GM18873 (cell line): ENCODE measurements around the gene OR52J3.
"Not testable (repeated sequence)": the region's sequence is repeated elsewhere in the genome, so short reads cannot be mapped to it uniquely, and the experiment has no call there.

Experiments
- ATAC-seq: cut with Tn5 transposase; IDR thresholded peaks from one replicate; pipeline ENCODE4 v1.9.1; 2021; ENCODE audit warnings: mild to moderate bottlenecking, moderate library complexity, moderate number of reproducible peaks; ENCODE audit not compliant: unreplicated experiment, low FRiP score

OR52J3 gene

DNA sequence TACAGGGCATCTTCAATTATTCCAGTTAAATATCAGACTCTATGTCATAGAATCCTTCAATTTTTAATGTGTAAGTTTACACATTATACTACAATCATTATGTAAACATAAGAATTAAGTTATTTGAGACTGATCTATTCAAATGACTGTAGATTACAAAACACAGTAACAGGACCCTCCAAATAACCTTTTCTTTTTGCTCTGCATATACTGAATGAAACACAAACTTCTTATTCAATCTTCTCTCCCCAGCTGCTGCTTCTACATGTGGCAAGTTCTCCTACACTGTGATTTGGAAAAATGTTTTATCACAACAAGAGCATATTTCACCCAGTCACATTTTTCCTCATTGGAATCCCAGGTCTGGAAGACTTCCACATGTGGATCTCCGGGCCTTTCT, at the start of gene OR52J3:
TSS of gene OR52J3 (plus strand) at position 301 of the 400 bp plus-strand sequence. CDS start at position 301, 0 bp downstream.
- ATAC-seq, result no peak

- ATAC-seq, result no peak
These were observed 41.7 kb upstream of the OR52J3 start for GRCh38 chr11:5004424-5005274.

- ATAC-seq, result no peak
These were observed 38.8 kb upstream of the OR52J3 start for GRCh38 chr11:5007561-5007960.

DNA sequence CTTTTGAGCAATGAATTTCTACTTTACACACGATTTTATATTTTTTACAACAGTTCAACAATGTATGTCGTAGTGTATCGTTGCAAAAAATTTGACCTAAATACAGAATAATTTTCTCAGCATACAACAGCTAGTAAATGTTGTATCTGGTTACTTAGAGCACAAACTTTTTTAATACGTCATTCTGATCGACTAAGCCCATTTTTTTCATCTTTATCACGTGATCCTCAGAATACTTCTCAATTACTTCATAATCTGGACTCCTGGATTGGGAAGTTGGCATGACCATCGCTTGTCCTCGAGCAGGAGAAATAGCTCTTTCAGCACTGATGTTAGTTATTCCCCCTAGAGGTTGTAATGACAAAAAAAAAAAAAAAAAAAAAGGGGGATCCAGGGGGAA, 35.1 kb upstream of the OR52J3 start:
- ATAC-seq, result no peak

DNA sequence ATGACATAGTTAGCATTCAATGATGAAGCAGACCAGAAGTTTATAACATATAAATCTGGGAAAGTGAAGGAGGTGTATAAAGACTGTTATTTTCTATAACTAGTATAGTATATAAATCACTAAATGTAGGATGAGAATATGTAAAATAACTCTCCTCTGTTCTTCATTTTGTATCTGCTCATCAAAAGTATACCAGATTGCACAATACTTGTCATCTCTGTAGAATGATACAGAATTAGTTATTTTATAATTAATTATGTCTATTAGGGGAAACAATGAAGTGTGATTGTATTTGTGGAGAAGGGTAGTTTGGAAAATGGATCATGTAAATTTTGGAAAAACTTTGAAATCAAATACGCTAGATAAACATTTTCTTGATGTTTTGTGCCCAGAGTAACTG, 33.3 kb upstream of the OR52J3 start:
- ATAC-seq, result no peak

- no peak for ATAC-seq
These were observed 24.3 kb upstream of the OR52J3 start for GRCh38 chr11:5021996-5022395.

- no peak for ATAC-seq
These were observed 9.7 kb upstream of the OR52J3 start for GRCh38 chr11:5036669-5037068.

GRCh38 chr11:5037926-5038325, 8.4 kb upstream of the OR52J3 start:
- ATAC-seq, result no peak

- ATAC-seq, result no peak
These were observed 8.0 kb upstream of the OR52J3 start for GRCh38 chr11:5038341-5038740.

DNA sequence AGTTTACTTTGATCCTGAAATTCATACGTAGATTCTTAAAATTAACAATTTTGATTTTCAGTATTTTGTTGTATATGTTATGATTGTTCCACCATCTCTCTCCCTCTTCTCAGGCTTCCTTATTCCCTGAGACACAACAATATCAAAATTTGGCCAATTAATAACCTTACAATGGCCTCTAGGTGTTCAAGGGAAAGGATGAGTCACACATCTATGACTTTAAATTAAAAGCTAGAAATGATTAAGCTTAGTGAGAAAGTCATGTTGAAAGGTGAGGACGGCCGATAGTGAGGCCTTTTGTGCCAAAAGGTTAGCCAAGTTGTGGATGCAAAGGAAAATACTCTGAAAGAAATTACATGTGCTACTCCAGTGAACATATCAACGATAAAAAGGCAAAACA, 5.5 kb upstream of the OR52J3 start:
- no peak for ATAC-seq

- ATAC-seq, result no peak
These were observed 4.2 kb upstream of the OR52J3 start for GRCh38 chr11:5042091-5042490.

DNA sequence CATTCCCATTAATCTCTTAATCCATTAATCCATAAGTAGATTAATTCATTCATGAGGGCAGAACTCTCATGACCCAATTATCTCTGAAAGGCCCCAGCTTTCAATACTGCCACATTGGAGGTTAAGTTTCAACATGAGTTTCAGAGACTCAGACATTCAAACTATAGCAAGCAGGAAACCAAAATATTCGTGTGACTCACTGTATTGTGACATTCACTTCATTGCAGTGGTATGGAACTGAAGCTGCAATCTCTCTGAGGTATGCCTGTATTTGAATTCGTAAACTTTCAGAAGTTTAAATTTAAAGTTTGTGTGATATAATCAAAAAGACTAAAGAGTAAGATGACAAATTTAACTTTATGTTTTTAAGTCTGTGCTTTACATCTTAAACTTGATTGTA, 2.9 kb upstream of the OR52J3 start:
- ATAC-seq, result no peak

DNA sequence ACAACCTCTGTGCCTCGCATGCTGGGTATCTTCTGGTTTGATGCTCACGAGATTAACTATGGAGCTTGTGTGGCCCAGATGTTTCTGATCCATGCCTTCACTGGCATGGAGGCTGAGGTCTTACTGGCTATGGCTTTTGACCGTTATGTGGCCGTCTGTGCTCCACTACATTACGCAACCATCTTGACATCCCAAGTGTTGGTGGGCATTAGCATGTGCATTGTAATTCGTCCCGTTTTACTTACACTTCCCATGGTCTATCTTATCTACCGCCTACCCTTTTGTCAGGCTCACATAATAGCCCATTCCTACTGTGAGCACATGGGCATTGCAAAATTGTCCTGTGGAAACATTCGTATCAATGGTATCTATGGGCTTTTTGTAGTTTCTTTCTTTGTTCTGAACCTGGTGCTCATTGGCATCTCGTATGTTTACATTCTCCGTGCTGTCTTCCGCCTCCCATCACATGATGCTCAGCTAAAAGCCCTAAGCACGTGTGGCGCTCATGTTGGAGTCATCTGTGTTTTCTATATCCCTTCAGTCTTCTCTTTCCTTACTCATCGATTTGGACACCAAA, 516 bp downstream of the OR52J3 start:
- ATAC-seq, result no peak

- ATAC-seq, result not testable (repeated sequence)
These were observed 12.4 kb downstream of the OR52J3 start for GRCh38 chr11:5058679-5059078.

- no peak for ATAC-seq
These were observed 13.1 kb downstream of the OR52J3 start, which contains the start of gene OR52E2 for GRCh38 chr11:5059391-5059790. Gene OR52E2 (minus strand): TSS chr11:5059627. CDS start chr11:5059627, 0 bp downstream.

DNA sequence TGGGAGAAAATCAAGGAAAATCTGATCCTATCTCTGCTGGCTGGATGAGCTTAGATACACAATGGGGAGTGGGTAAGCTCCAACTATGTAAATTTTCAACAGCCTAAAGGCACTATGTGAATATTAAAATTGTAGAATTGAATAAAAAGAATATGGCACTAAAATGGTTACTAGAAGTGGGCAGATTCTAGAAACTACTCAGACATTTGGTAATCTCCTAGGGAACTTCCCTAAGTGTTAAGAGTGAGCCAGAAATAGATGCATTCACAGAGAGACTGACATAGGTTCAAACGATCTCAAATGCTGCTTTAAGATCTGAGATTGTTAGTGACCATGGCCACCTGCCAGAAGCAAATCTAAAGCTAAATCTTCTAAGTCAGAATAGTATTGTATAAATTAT, 18.7 kb downstream of the OR52J3 start:
- ATAC-seq, result no peak

GRCh38 chr11:5069272-5069671, 22.9 kb downstream of the OR52J3 start, which contains the start of gene OR52E1:
Gene OR52E1 (plus strand): TSS chr11:5069572.
- ATAC-seq, result no peak

GRCh38 chr11:5071799-5072198, 25.5 kb downstream of the OR52J3 start:
- ATAC-seq, result no peak

GRCh38 chr11:5081405-5081804, 35.1 kb downstream of the OR52J3 start:
- no peak for ATAC-seq

DNA sequence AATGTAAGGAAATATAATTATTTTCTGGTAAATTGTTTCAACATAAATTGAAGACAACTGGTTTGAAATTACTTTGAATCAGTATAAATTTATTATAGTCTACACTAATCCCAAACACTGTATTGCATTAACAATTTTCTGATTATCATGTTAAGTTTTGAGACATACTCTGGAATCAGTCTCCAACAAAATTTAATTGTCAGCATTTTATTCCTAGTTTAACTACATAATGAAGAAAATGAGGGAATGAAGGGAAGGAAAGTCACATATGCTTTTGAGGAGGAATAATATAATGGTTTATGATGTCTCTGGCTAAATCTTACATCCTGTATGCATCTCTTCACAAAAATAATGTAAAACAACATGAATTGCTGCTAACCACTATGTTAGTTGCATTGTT, 37.3 kb downstream of the OR52J3 start:
- ATAC-seq, result no peak

GRCh38 chr11:5088556-5088955, 42.2 kb downstream of the OR52J3 start:
- ATAC-seq, result no peak

- ATAC-seq, result no peak
These were observed 44.3 kb downstream of the OR52J3 start for GRCh38 chr11:5090668-5091067.
